Measurements from ENCODE around the gene METTL26. TPM values are rescaled to one million over a fixed set of nuclear protein-coding genes. Genes with fewer than 3 reads are reported as not detected.

METTL26 gene
- total and polyA plus RNA-seq, 2 of the 8 experiments (the other 6 are each of a cell fraction or from before 2014, with no cell fraction given) = 100 to 186 TPM

- TF ChIP-seq JUN (IDR thresholded peaks at IDR 0.05; ENCODE audit: low read depth, low read length) (no peak), ATF2 (IDR thresholded peaks at IDR 0.05; ENCODE audit: low read length) (no peak; the same call in 1 of the 2 replicates), SP4 (IDR thresholded peaks at IDR 0.05; ENCODE audit: low read length) (peak; percentile 80; the same call in 1 of the 2 replicates), NANOG (IDR thresholded peaks at IDR 0.05; ENCODE audit: insufficient read depth, low read depth, low read length, poor library complexity, severe bottlenecking) (no peak)
Measured at GRCh38 chr16:636206-637080, at the start of gene METTL26 (continued).

Data from H1 (cell line).